GM21717 (cell line): ENCODE measurements around the gene NKIRAS2.

ENCODE experiments used
- ATAC-seq: cut with Tn5 transposase; IDR thresholded peaks from one replicate; pipeline ENCODE4 v1.9.1; 2021; ENCODE audit warnings: mild to moderate bottlenecking, moderate library complexity; ENCODE audit not compliant: unreplicated experiment

NKIRAS2 gene

GRCh38 chr17:42019509-42020404, at the start of gene NKIRAS2:
Gene NKIRAS2 (plus strand): TSS chr17:42020090. CDS start chr17:42021578, 1,488 bp downstream.
- ATAC-seq, result peak; percentile 40

- ATAC-seq, result no peak
Observed at GRCh38 chr17:41970901-41971331, 49.0 kb upstream of the NKIRAS2 start.

GRCh38 chr17:41971721-41972523, 48.0 kb upstream of the NKIRAS2 start:
- ATAC-seq, result no peak

- no peak for ATAC-seq
Observed at GRCh38 chr17:41972571-41973407, 47.1 kb upstream of the NKIRAS2 start.

DNA sequence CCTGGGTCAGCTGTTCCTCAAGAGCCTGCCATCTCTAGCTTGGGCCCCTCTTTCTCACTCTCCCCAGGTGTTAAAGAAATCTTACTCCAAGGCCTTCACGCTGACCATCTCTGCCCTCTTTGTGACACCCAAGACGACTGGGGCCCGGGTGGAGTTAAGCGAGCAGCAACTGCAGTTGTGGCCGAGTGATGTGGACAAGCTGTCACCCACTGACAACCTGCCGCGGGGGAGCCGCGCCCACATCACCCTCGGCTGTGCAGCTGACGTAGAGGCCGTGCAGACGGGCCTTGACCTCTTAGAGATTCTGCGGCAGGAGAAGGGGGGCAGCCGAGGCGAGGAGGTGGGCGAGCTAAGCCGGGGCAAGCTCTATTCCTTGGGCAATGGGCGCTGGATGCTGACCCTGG, 46.5 kb upstream of the NKIRAS2 start:
- no peak for ATAC-seq

DNA sequence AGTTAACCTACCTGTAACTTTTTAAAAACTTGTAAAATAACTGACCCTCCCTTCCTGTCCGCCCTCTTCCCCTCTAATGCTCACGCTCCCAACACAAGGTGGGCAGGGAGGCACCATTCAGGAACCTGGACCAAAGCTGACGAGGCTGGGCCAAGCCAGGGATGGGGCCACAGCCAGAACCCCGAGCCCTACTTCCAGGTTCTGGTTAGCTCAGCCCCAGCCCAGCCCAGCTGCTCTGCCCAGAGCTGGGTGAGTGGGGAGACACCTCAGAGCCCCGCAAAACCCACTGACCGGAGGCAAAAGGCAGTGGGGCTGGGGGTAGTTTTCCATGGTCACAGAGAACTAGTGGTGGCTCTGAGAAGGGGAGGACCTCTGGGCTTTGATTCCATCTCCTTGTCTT, 45.9 kb upstream of the NKIRAS2 start:
- no peak for ATAC-seq

DNA sequence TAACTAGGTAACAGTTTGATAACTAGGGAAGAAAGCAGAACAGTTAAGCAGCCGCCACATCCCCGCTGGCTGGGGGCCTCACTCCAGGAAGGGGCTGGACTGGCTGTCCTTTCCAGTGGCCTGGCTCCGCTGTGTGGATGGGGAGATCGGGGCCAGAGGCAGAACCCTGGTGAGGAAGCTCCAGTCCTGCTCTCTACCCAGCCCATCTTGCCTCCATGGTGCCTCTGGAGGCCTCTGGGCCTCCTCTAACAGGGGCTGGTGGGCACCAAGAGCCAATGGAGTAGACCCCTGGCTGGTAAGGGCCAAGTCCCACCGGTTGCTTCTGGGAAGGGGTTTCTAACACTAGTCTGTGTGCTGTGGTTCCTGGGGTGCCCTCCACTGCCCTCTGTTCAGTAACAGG, 45.2 kb upstream of the NKIRAS2 start:
- ATAC-seq, result no peak

- ATAC-seq, result no peak
Observed at GRCh38 chr17:41975099-41976083, 44.5 kb upstream of the NKIRAS2 start.

DNA sequence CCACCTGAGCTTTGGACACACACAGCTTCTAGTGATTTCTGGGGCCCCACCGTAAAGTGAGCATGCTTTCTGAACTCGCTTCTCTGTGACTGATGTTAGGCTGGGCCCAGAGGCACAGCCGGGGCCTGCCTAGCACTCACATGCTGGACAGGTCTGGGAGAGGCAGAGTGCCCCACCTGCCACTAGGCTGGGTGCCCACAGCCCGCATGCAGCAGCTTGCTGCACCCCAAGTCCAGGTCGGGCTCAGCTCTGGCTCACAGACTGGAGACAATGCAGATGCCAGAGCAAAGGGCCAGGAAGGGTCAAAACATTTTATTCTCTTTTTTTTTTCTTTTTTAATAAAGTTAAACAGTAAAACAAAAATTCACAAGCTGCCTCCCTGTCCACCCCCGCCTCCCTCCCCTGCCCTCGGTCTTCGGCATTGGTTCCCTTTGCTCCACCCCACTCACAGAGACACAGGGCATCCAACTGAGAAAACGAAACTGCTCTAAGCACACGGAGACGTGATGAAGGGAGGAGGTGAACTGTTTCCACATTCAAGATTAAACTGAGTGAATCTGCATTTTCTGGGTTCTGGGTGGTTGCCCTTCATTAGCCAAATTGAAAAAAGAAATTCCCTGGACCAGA, 43.6 kb upstream of the NKIRAS2 start:
- no peak for ATAC-seq

DNA sequence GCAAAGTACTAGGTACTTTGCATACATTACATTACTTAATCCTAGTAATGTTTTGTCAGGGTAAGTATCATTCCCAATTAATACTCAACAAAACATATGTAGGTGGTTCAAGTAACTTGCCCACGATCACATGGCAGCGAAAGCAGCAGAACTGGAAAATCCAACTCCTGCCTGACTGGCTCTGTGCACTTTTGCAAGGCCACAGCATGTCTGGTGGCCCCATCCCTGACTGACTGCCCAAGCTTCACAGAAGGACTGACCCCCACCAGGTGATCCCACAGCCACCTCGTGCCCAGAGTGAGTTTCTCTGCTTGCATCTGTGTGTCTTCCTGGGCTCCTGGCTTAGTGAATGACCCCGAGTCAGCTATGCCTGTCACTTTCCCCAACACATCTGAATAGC, 41.9 kb upstream of the NKIRAS2 start:
- ATAC-seq, result no peak

- ATAC-seq, result no peak
Observed at GRCh38 chr17:41982026-41982760, 37.7 kb upstream of the NKIRAS2 start.

- no peak for ATAC-seq
Observed at GRCh38 chr17:41984454-41984853, 35.4 kb upstream of the NKIRAS2 start.

- ATAC-seq, result no peak
Observed at GRCh38 chr17:41985919-41986318, 34.0 kb upstream of the NKIRAS2 start.

DNA sequence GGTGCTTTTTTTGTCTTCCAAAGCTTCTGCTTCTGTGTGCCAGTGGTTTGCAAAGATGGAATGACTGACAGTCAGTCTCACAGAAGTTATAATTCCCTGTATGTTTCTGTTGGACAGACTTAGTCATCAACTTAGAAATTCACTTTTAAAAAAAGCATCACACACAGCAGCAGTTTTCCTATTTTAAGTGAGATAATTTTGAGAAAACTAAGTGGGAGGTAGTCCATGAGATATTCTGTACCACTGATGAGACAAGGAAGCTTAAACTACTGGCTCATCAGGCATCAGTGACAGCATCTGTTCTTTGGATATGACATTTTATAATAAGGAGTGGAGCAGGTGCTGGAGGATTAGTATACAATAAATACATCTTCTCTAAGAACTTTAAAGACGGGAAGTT, 33.3 kb upstream of the NKIRAS2 start:
- no peak for ATAC-seq

DNA sequence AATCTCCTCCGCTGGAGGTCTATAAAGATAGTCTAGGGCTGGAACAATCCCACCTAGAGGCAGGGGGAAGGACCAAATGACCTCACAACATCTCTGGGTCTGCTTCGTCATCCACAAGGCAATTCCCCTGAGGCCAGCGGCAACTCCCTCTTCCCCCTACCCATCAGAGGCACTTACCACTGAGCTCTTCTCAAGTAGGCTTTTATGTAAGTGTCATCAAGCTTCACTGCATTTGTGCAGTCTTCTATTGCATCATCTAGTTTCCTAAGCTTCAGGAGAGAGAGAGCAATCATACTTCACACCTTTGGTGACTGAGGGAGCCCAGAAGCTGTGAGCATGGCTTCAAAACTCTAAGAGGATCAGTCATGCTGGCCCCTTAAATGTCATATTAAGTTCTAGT, 32.2 kb upstream of the NKIRAS2 start:
- no peak for ATAC-seq

DNA sequence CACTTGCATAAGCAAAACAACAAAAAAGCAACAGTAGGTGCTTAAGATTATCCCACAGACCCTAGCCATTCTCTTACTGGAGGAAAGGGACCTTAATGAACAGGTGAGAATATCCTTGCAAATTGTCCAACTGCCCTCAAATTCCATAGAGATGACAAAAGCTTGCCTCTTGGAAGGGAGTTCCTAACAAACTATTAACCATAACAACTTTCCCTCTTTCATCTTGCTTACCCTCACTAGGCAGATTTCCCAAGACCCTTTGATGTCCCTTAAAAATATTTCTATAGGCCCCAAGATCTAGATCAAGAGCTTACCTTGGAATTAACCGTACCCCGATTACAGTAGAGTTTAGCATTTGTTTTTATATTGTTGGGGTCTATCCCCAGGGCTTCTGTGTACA, 31.5 kb upstream of the NKIRAS2 start:
- ATAC-seq, result no peak

- ATAC-seq, result no peak
Observed at GRCh38 chr17:41989702-41990419, 30.0 kb upstream of the NKIRAS2 start.

GRCh38 chr17:41992576-41992975, 27.3 kb upstream of the NKIRAS2 start:
- no peak for ATAC-seq
